ENCODE results near the gene ARID1B. TPM values are rescaled to one million over a fixed set of nuclear protein-coding genes. Genes with fewer than 3 reads are reported as not detected.

The ARID1B gene
- total and polyA plus RNA-seq, 9 donors: 44.2 to 72.5 (median 63.5) TPM

DNA sequence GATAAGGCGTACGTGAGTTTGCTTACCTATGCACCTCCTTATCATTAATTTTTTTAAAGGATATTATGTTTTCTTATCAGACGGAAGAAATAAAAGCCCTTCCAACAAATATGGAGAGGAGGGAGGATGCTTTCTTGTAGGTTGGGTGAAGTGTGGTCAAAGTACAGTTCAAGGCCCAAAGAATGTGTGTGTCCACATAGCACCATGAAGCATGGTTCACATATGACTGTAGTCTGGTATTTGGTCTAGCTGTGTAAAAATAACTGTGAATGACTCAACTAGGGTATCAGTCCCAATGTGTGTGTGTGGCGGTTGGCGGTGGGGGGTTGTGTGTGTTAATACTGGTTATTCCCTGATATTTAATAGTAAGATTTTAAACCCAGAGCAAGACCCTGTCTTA is 333.4 kb downstream of the ARID1B start:
- Histone ChIP-seq H3K27me3 (ENCODE audit: control insufficient read depth, insufficient read depth, low read length) (no peaks in the 10 kb centered on the region), H3K9me3 (replicated peaks; ENCODE audit: control insufficient read depth, low read depth, low read length) (no peaks in the 10 kb centered on the region), H3K36me3 (ENCODE audit: control insufficient read depth, insufficient read depth, low read length) (peaks cover 11% of the 10 kb centered on the region), H3K4me1 (ENCODE audit: control insufficient read depth, insufficient read depth, low read length) (peaks cover 2% of the 10 kb centered on the region), H3K4me3 (ENCODE audit: low read length) (no peak overlapping the region), H3K27ac (ENCODE audit: low read length) (no peak overlapping the region)
- no CpG with 5 or more reads among the region's 5 CpGs for WGBS (ENCODE audit: insufficient coverage)
- no peak for DNase-seq

DNA sequence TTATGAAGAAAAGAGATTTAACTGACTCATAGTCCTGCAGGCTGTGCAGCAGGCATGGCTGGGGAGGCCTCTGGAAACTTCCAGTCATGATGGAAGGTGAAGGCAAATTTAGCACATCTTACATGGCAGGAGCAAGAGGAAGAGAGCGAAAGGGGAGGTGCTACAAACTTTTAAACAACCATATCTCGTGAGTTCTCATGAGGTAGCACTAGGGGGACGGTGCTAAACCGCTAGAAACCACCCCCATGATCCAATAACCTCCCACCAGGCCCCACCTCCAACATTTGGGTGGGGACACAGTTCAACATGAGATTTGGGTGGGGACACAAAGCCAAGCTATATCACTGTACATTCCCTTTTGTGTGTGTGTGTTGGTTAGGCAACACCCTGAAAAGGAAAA is 336.2 kb downstream of the ARID1B start:
- Histone ChIP-seq H3K4me1 (ENCODE audit: control insufficient read depth, insufficient read depth, low read length) (peaks cover 2% of the 10 kb centered on the region), H3K36me3 (ENCODE audit: control insufficient read depth, insufficient read depth, low read length) (peaks cover 11% of the 10 kb centered on the region), H3K27ac (ENCODE audit: low read length) (no peak overlapping the region), H3K4me3 (ENCODE audit: low read length) (no peak overlapping the region), H3K27me3 (ENCODE audit: control insufficient read depth, insufficient read depth, low read length) (no peaks in the 10 kb centered on the region), H3K9me3 (replicated peaks; ENCODE audit: control insufficient read depth, low read depth, low read length) (no peaks in the 10 kb centered on the region)
- no CpG with 5 or more reads among the region's 4 CpGs for WGBS (ENCODE audit: insufficient coverage)
- no peak for DNase-seq

DNA sequence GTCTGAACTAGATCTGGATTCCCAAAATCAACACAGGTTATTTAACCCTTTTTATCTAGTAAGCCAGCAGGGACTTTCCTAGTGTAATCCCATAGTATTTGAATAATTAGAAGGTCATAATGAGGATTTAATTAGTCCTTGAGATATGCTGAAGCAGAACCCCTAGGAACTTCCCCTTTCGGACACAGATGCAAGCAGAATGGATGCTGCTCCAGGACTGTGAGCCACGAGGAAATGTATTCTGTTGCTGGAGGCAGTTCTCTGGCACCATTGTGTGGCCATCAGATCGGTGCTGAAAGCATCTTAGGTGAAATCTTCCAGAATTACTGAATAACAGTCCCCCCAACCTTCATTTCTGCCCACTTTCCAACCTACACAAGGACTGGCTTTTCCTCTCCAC is 339.2 kb downstream of the ARID1B start:
- Histone ChIP-seq H3K4me3 (ENCODE audit: low read length) (no peak overlapping the region), H3K27ac (ENCODE audit: low read length) (no peak overlapping the region), H3K27me3 (ENCODE audit: control insufficient read depth, insufficient read depth, low read length) (no peaks in the 10 kb centered on the region), H3K36me3 (ENCODE audit: control insufficient read depth, insufficient read depth, low read length) (peaks cover 12% of the 10 kb centered on the region), H3K4me1 (ENCODE audit: control insufficient read depth, insufficient read depth, low read length) (peaks cover 2% of the 10 kb centered on the region), H3K9me3 (replicated peaks; ENCODE audit: control insufficient read depth, low read depth, low read length) (no peaks in the 10 kb centered on the region)
- no peak for DNase-seq
- WGBS (ENCODE audit: insufficient coverage): 75% methylated on average over 2 of the region's 3 CpGs

DNA sequence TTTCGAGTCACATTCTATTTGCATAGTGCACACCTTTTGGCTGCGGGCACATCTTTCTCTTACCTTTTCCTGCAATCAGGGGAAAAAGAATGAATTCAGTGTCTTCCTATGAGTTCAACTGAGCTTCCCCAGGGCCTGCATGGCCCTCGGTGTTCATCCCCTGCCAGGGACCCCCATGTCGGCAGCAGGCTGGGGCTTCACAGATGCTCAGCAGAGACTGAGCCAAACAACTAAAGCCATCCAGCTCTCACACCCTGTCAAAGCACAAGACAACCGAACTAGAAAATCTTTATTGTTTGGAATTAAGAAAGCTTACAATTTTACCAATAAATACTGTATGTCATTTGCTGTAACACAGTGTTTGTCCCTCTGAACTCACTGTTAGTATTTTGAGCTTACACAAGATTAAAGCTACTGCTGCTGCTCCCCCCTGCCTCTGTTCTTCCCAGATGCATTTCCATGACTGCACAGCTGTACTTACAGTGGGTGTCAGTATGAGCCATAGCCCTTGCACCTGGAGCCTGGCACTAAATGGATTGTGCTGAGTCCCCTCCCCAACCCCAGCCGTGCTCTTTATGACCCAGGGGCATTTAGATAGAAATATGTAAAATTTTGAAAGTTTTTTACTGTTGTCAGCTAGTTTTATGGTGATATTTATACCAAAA is 340.4 kb downstream of the ARID1B start:
- H3K36me3 ChIP-seq (ENCODE audit: control insufficient read depth, insufficient read depth, low read length): peaks cover 12% of the 10 kb centered on the region
- H3K27ac ChIP-seq (ENCODE audit: low read length): no peak overlapping the region
- H3K27me3 ChIP-seq (ENCODE audit: control insufficient read depth, insufficient read depth, low read length): no peaks in the 10 kb centered on the region
- peaks cover 2% of the 10 kb centered on the region for H3K4me1 ChIP-seq (ENCODE audit: control insufficient read depth, insufficient read depth, low read length)
- DNase-seq: peak; percentile 34
- no peaks in the 10 kb centered on the region for H3K9me3 ChIP-seq (replicated peaks; ENCODE audit: control insufficient read depth, low read depth, low read length)
- 23% methylated on average over 2 of the region's 6 CpGs for WGBS (ENCODE audit: insufficient coverage)
- H3K4me3 ChIP-seq (ENCODE audit: low read length): no peak overlapping the region

DNA sequence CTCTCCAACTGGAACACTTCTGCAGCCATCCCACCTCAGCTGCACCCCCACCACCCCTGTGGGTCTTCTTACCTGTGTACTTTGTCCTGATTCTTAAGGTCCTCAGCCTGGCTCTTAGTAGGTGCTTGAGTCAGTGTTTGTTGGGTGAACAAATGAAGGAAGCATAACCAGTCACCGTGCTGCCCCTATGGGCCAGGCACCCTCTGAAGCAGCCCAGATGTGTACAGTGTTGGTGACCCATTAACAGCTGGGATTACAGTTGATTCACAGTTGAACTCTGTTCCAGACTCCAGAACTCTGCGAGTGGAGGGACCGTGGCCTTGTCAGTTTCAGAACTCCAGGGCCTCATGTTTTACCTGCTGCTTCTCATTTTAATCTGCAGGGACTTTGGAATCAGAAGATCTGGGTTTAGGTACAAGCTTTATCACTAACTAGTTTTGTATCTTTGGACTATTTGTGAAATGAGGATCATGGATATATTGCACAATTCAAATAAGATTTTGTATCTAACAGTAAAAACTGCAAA is 342.4 kb downstream of the ARID1B start:
- H3K4me3 ChIP-seq (ENCODE audit: low read length): no peak overlapping the region
- no peak for DNase-seq
- no peak overlapping the region for H3K27ac ChIP-seq (ENCODE audit: low read length)
- peaks cover 8% of the 10 kb centered on the region for H3K36me3 ChIP-seq (ENCODE audit: control insufficient read depth, insufficient read depth, low read length)
- WGBS (ENCODE audit: insufficient coverage): 71% methylated on average over 1 of the region's 3 CpGs
- no peaks in the 10 kb centered on the region for H3K27me3 ChIP-seq (ENCODE audit: control insufficient read depth, insufficient read depth, low read length)
- peaks cover 7% of the 10 kb centered on the region for H3K4me1 ChIP-seq (ENCODE audit: control insufficient read depth, insufficient read depth, low read length)
- no peaks in the 10 kb centered on the region for H3K9me3 ChIP-seq (replicated peaks; ENCODE audit: control insufficient read depth, low read depth, low read length)

DNA sequence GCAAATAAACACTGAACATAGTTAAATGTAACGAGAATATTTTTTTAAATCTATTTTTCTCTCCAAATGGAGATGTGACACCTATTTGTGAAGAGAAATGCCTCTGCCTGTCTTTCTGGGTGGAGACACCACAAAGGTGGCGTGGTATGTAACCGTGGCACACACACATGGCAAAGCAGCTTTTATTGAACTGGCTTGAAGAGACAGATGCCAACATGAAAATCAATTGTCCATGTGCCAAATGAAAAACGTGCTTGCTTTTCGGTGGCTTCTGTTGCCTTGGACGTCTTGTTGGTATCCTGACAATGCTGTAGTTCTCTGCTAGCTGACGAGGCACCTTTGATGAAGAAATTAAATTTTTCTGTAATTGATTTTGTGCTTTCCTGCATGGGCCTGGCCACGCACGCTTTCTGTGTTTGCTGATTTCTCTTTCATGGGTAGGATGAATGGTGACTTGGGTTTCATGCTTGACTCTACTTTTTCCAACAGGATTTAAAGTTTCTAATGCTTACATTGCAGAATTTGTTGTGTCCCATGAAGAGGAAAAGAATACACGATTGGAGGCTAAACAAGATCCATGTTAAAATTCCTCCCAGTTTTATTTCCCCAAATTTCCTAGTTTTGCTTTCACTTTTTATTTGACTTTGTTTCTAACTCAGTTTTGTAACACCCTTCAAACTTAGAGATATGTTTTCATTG is 343.5 kb downstream of the ARID1B start:
- Histone ChIP-seq H3K27me3 (ENCODE audit: control insufficient read depth, insufficient read depth, low read length) (no peaks in the 10 kb centered on the region), H3K27ac (ENCODE audit: low read length) (no peak overlapping the region), H3K4me3 (ENCODE audit: low read length) (no peak overlapping the region), H3K4me1 (ENCODE audit: control insufficient read depth, insufficient read depth, low read length) (peaks cover 7% of the 10 kb centered on the region), H3K36me3 (ENCODE audit: control insufficient read depth, insufficient read depth, low read length) (peaks cover 4% of the 10 kb centered on the region), H3K9me3 (replicated peaks; ENCODE audit: control insufficient read depth, low read depth, low read length) (no peaks in the 10 kb centered on the region)
- WGBS (ENCODE audit: insufficient coverage): 76% methylated on average over 4 of the region's 10 CpGs
- DNase-seq: no peak

DNA sequence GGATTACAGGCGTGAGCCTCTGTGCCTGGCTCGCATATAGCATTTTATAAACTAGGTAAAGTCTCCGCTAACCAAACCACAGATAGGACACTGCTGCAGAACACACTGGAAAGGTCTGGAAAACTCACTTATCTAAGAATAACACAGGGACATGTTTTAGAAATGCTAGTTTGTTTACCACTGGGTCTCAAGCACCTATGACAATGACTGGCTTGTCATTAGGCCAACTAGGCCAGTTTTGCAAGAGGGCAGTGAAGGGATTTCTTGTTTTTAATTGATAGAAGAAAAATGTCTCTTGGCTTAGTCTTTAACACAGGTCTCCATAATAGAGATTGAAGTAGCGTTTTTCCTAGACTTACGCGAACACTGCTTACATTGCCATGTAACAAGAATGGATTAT is 344.7 kb downstream of the ARID1B start:
- peaks cover 4% of the 10 kb centered on the region for H3K36me3 ChIP-seq (ENCODE audit: control insufficient read depth, insufficient read depth, low read length)
- H3K27me3 ChIP-seq (ENCODE audit: control insufficient read depth, insufficient read depth, low read length): no peaks in the 10 kb centered on the region
- 96% methylated on average over 3 of the region's 6 CpGs for WGBS (ENCODE audit: insufficient coverage)
- H3K4me3 ChIP-seq (ENCODE audit: low read length): no peak overlapping the region
- H3K4me1 ChIP-seq (ENCODE audit: control insufficient read depth, insufficient read depth, low read length): peaks cover 7% of the 10 kb centered on the region
- H3K27ac ChIP-seq (ENCODE audit: low read length): no peak overlapping the region
- no peak for DNase-seq
- no peaks in the 10 kb centered on the region for H3K9me3 ChIP-seq (replicated peaks; ENCODE audit: control insufficient read depth, low read depth, low read length)

DNA sequence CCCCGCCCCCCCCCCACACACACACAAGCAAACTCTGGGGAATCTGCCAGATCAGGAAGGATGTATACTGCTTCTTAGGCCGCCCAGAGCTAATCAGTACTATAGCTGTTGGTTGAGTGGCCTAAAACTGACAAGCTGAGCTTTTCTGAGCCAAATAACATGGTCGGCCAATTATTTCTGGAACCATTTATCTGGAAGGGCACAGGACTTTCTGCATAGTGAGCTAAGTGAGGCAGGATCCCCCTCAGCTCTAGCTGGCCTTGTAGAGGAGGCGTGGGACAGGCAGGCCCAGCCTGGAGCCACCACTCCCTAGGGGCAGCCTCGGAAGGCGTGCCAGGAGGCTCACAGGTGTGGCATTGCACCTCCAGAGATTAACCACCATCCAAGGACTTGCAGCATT is 346.1 kb downstream of the ARID1B start:
- peaks cover 4% of the 10 kb centered on the region for H3K4me1 ChIP-seq (ENCODE audit: control insufficient read depth, insufficient read depth, low read length)
- WGBS (ENCODE audit: insufficient coverage): 75% methylated on average over 1 of the region's 6 CpGs
- H3K27ac ChIP-seq (ENCODE audit: low read length): no peak overlapping the region
- DNase-seq: peak; percentile 29
- H3K9me3 ChIP-seq (replicated peaks; ENCODE audit: control insufficient read depth, low read depth, low read length): no peaks in the 10 kb centered on the region
- no peaks in the 10 kb centered on the region for H3K27me3 ChIP-seq (ENCODE audit: control insufficient read depth, insufficient read depth, low read length)
- H3K4me3 ChIP-seq (ENCODE audit: low read length): no peak overlapping the region
- H3K36me3 ChIP-seq (ENCODE audit: control insufficient read depth, insufficient read depth, low read length): peaks cover 4% of the 10 kb centered on the region

DNA sequence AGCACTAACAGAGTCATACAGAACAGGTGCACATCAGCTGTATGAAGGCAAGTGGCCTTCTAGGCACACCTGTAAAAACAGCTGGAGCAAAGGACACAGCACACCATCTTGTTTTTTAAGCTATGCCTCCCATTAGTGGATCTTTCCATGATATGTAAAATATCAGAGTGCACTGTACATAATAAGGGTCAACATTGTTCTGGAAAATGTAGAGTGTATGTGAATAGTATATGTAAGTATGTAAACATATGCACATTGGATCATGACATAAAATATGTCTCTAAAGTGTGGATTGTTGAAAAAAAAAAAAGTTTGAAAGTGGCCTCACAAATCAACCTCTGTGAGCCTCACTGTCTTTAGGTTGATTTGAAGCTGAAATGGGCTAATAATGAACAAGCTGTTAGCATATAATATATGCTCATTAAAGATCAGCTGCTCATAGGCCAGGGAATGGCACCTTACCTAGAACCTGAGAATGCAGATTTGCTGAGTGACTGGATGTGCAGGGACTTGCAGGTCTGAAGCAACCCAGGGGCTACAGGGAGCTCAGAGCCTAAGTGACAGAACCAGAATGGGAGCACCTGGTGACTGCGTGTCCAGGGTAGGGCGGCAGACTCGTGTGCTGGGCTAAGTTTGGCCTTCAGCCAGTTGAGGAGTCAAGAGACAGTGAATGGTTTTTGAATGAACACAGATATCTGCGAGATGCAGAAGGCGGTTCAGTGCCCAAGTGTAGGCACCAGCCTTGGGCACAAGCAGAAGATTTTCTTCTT is 347.5 kb downstream of the ARID1B start:
- Histone ChIP-seq H3K4me3 (ENCODE audit: low read length) (no peak overlapping the region), H3K27me3 (ENCODE audit: control insufficient read depth, insufficient read depth, low read length) (no peaks in the 10 kb centered on the region), H3K9me3 (replicated peaks; ENCODE audit: control insufficient read depth, low read depth, low read length) (no peaks in the 10 kb centered on the region), H3K27ac (ENCODE audit: low read length) (no peak overlapping the region), H3K4me1 (ENCODE audit: control insufficient read depth, insufficient read depth, low read length) (peaks cover 4% of the 10 kb centered on the region), H3K36me3 (ENCODE audit: control insufficient read depth, insufficient read depth, low read length) (no peaks in the 10 kb centered on the region)
- WGBS (ENCODE audit: insufficient coverage): 80% methylated on average over 5 of the region's 5 CpGs
- DNase-seq: no peak

DNA sequence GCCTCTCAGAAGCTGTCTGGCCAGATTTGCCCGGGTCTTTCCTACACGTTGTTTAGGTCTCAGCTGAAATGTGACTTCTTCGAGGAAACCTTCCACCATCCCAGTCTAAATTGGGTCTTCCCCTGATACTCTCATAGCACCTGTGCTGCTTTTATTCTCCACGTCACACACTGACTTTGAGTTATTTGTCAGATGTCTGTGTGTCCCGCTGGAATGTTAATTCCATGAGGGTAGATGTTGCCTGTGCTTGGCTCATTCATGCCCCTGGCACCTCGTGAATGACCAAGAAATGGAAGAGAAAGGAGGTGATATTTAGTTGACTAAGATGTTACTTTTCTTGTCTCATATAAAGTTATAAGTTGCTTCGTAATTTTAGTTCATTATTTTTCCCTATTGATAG is 348.4 kb downstream of the ARID1B start:
- H3K27ac ChIP-seq (ENCODE audit: low read length): no peak overlapping the region
- no peak overlapping the region for H3K4me3 ChIP-seq (ENCODE audit: low read length)
- no peaks in the 10 kb centered on the region for H3K9me3 ChIP-seq (replicated peaks; ENCODE audit: control insufficient read depth, low read depth, low read length)
- WGBS (ENCODE audit: insufficient coverage): 80% methylated on average over 2 of the region's 7 CpGs
- no peaks in the 10 kb centered on the region for H3K36me3 ChIP-seq (ENCODE audit: control insufficient read depth, insufficient read depth, low read length)
- H3K27me3 ChIP-seq (ENCODE audit: control insufficient read depth, insufficient read depth, low read length): no peaks in the 10 kb centered on the region
- DNase-seq: no peak
- peaks cover 4% of the 10 kb centered on the region for H3K4me1 ChIP-seq (ENCODE audit: control insufficient read depth, insufficient read depth, low read length)
